GM21526 (cell line): Measurements from ENCODE around the gene NT5C2.
"Not testable (repeated sequence)": the region's sequence is repeated elsewhere in the genome, so short reads cannot be mapped to it uniquely, and the experiment has no call there.

ENCODE experiments used
- ATAC-seq: cut with Tn5 transposase; IDR thresholded peaks from one replicate; pipeline ENCODE4 v1.9.1; 2021; ENCODE audit warnings: moderate library complexity; ENCODE audit not compliant: unreplicated experiment, low FRiP score

The NT5C2 gene

DNA sequence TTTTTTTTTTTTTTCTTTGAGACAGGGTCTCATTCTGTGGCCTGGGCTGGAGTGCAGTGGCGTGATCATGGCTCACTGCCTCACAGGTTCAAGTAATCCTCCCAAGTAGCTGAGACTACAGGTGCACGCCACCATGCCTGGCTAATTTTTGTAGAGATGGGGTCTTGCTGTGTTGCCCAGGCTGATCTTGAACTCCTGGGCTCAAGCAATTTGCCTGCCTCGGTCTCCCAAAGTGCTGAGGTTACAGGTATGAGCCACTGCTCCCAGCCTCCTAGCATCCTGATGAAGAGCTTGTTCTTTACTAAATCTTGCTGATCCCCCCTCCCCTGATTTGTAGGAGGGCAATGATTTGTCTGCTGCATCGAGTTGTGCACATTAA is 126.0 kb downstream of the NT5C2 start:
- ATAC-seq: not testable (repeated sequence)

DNA sequence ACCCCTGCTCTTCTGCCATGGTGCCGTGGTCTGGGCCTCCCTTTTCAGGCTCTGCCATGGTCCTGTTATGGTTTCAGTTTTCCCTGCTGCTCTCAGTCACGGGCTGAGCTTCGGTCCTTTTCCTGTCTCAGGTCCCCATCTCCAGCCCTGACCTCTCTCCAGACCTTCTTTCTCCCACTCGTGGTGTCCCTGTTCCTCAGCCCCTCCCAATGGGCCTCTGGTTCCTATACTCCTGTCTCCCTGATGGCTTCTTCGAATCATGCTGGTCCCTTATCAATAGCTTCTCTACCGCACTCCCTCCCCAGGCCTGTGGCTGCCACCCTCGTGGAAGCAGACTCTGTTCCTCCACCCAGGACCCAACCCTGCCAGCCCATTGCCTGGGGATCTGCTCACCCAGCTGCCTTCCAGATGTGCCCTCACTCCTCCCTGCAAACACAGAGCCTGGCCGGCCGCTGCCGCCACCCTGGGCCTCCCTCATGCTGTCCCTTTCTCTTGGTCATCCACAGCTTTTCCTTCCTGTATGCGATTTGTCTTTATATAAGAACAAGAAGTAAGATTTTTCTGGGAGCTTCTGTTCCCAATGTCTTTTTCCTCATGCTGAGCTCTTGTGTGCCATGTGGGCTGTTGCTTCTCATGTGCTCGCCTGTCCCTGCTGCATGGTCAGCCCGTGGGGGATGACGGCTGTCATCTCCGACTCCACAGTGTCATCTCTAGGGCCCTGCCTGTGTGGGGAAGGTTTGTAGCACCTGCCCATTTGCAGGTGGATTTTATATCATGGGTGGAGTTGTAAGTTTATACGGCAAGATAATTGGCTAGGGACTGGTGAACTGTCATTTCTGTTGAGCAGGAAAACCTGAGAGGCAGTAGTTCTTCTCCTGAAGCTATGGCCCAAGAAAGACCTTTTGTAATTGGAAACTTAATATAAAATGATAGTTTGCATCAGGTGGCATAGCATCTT is 126.7 kb downstream of the NT5C2 start:
- no peak for ATAC-seq

DNA sequence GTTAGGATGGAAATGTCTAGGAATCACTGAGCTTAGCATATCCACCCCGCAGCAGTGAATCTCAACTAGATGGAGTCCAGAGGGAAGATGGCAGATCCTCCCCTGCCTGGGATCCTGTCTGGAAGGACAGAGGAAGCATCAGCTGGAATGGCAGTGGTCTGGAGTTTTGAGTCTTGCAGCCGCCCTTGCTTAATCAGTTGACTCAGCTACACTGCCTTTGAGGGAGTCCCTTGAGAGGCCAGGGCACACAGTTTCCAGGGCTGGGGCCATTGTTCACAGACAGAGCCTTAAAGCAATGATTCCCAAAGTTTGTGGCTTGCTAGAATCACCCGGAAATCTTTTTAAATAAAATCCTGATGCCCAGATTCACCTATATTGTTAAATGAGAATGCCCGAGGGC is 128.1 kb downstream of the NT5C2 start:
- no peak for ATAC-seq

DNA sequence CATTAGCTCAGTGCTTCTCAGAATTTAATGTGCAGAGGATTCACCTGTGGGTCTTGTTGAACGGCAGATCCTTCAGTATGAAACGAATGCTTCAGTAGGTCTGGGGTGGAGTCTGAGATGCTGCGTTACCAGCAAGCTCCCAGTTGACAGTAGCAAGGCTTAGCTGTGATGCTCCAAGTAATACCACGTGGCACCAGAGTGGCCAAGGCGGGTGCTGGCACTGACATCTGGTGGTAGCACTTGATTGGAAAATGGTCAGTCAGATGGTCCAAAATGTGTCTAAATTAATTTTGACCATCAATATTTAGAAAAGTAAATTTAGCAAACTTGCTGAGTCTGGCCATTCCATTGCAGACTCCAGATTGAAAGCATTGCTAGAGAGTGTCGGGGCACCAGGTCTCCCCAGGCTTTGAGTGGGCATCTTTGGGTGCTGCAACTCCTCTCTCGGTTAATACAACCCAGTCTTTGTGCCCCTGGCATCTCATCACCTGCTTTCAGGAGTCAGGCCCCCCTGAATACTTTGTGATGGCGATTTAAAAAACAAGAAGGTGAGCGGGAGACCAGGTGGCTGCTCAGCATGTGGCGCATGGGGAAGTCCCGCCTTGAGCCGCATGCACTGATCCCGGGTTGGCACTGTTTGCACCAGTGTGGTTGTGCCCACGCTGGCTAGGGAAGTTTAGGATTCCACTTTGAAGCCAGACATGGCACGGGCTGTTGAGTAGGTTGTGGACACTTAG is 130.1 kb downstream of the NT5C2 start:
- ATAC-seq: no peak

DNA sequence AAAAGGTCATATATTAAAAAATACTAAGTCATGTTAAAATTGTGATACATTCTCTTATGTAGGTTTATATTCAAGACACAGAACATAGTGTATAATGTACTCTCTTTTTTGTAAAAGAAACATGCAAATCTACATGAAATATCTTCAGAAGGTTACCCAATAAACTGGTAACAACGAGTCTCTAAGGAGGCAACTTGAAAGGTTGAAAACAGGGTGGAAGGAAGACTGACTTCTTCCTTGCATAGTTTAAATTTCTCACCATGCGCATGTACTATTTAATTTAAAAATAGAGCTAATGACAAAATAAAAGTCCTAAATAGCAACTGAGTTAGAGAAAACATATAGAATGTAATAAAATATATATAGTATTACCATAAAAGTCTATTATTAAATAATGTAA is 132.5 kb downstream of the NT5C2 start:
- no peak for ATAC-seq

DNA sequence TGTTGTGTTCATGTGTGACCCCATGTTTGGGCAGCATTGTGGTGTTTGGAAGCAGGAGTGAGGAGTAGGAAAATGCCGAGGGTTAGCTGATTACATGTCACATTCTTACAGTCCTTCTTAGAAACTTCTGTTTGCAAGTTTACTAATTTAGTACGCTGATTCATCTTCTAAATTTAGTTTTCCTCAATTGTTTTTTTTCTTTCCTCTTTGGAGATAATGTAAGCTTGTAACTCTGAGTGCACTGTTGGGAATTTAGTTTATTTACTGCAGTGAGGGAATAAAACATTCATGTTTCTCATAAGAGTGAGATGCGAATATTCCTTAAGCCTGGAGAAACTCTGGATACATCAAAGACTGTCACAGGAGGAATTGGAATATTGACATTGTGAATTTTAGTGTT is 135.0 kb downstream of the NT5C2 start:
- ATAC-seq: no peak

DNA sequence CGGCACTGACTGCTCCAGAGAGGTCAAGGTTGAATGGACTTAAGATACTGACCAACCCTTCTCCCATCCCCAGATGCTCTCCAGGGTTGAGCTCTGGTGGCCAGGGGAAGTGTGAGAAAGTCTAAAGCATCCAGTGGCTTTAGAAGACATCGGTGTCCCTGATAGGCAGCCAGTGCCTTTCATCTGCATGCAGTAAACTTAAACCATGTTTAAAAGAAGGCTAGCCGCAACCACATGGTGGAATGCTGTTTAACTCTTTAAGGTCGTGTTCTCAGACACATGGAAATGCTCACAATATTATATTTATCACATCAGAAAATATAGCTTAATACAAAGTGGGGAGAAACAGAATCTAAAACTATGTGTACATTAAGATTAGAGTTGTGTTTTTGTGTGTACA is 138.0 kb downstream of the NT5C2 start:
- ATAC-seq: no peak

DNA sequence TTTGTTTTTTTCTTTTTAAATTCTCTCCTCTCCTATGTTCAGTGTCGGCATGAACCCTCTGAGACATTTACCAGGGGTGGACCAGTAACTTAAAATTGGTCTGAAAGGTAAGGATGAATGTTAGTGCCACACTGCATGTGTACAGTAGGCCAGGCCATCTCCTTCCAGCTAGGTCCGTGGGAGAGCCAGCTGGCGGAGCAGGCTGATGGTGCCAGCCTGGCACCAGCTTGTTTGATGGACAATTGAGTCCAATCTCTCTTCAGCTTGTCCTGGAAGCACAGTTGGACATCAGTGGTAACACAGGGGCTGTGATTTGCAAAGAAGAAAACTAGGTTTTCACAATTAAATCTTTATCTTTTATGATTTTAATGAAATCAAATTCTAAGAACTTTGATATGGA is 138.5 kb downstream of the NT5C2 start:
- no peak for ATAC-seq

DNA sequence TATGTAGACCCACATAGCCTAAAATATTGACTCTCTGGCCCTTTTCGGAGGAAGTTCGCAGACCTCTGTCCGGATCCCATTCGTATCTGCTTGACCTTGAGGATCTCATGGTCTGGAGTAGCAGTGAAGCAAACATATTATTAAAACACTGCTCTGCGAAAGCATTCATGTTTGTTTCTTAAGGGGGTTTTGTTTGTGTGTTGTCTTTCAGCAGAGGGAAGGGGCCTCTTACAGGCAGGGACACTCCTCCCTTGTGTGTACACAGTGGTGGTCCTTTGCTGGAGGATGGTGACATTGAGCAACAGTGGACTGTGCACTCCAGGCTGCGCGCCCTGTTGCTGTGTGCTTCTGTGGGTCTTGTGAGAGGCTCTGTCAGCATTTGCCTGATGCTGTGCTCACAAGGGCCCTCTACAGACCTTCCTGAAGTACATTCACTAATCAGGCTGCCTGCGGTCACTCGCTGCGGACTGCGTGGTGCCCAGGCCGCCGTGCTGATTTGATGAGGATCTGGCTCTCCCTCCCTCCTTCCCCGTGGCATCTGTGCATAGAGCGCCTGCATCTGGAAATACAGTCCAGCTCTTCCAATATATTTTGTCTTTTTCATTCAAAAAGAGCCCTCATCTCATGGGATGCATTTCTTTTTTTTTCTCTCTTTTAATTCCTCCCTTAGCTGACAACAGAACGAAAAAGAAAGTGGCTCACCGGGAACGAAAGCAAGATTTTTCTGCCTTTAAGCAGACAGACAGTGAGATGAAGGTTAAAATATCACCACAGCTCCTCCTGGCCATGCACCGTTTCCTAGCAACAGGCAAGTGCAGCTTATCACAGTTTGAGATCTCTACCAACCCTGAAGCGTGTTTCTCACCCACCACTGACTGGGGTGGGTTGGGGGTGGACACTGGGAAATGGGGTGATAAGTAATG is 139.2 kb downstream of the NT5C2 start:
- peak; percentile 82 for ATAC-seq

DNA sequence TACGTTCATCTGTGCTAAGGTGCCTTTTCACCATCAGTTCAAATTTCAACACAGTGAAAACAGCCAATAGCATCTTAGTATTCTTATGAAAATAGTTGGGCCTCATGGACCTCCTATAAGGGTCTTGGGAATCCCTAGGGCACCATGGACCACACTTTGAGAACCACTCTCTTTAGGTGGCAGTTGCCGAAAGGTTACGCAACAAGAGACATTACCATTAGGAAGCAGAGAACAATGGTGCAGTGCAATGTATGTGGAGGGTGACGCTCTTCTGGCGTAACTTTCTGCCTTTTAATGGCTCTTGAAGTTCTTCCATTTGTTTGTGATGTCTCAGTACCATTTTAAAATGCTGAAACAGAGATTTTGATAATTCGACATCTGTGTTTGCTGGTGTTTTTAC is 143.8 kb downstream of the NT5C2 start:
- no peak for ATAC-seq

DNA sequence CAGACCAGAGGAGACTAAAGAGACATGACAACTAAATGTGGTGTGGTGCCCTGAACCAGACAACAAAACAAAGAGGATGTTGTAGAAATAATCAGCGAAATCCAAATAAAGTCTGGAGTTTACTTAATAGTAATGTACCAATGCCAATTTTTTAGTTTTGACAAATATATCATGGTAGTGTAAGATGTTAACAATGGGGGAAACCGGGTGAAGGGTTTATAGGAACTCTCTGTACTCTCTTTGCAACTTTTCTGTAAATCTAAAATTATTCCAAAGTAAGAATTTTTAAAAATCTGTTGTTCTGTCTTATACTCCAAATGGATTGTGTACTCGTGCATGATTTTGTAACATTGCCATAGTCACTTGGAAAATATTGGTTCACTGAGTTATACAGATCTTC is 145.7 kb downstream of the NT5C2 start:
- no peak for ATAC-seq

DNA sequence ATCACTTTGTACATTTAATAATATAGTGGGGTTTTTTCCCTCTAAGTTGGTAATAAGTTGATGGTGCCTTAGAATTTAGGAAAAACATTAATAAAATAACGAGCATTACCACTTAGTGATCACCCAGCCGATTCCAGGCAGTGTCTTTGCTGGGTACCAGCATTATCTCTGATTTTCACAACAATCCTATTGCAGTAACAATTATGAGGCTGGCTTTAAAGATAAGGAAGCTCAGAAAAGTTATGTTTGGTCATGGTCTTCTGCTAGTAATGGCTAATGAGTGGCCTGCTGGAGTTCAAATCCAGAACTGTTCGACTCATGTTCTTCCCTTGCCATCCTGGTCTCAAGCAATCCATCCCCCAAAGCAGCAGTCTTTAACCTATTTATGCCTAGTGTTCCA is 147.1 kb downstream of the NT5C2 start:
- no peak for ATAC-seq

DNA sequence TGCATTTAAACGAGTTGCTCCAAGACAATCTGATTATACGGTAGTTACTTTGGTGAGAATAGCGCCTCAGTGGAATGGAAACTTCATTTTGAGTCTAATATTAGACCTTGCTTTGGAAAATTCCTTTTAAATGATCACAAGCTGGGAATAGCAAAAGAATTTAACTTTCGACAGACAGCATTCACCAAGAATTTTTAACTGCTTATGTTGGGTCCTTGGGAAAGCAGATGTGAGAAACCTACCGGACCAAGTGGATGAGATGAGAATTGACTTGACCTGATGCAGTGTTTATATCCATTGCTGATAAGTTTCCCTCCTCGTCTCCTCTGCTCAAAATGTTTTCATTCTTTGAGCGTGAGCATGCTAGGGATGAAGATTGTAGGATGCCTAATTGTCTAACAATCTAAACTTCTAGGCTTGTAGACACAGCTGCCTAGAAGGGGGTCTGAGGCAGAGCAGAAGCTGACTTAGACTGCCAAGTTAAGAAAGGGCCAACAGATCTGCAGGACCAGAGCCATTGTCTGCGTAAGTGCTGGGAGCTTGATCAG is 148.1 kb downstream of the NT5C2 start:
- no peak for ATAC-seq

DNA sequence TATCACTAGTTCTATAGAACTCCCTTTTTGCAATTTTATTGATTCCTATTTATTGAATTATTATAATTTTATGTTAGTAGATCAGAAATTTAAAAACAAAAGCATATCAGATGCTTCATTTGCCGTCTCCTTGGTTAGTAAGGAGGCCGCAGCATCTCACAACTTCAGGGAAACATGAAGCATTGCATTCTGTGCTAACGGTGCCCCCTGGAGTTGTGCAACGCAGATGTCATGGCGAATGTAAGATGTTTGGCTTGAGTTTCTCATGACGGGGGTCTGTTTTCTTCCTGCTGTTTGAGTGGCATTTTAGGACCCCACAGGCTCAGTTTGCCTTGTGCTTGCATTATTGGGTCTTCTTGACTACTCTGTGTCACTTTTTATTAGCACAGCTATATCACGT is 150.2 kb downstream of the NT5C2 start:
- ATAC-seq: no peak

DNA sequence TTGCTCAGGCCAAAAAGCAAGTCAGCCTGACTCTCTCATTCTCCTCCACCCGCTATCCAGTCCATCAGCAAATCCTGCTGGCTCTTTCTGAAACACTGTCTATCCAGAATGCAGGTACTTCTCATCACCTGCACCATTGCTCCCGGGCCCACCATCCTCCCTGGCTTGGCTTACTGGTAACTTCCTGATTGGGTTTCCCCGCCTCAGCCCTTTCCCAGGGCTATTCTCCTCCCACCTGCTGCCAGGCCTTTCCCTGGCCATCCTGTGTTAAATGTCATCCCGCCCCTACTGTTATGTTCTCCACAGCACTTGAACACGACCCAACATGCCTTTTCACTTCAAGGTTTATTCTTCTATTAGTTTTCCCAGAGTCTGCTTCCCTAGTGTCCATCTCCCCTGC is 150.9 kb downstream of the NT5C2 start:
- no peak for ATAC-seq

DNA sequence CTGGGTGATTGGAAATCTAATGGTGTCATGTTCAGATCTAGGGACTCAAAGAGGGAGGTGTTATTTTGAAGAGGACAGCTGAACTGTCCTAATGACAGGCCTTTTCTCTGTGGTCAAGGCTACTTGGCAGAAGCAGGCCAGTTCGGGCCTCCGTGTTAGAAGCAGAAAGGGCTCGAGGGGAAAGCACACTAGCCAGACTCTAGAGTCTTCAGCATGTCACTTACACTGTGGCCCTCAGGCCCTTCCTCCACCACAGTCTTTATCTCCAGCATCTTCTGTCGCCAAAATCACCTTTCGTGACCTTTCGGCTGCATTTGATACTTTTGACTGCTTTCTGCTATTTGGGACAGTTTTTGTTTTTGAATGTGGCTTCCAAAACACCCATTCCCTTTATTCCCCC is 151.7 kb downstream of the NT5C2 start:
- no peak for ATAC-seq

DNA sequence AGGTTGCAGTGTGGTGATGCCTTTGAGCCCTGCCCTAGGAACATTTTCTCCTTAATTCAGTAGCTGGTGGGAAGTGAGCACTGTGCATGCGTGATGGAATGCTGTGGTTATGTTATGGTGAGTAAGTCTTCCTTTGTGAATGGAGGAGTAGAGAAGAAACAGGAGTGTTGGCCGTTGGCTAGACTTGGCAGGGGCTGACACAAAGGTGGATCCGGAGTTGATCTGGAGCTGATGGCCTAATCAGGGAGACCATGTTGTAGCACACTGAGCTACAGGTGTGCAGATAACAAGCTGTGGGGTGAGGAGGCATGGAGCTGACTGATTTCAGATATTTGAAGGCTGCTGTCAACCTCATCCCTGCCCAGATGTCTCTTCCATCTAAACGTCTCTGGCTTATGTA is 152.7 kb downstream of the NT5C2 start:
- ATAC-seq: no peak

DNA sequence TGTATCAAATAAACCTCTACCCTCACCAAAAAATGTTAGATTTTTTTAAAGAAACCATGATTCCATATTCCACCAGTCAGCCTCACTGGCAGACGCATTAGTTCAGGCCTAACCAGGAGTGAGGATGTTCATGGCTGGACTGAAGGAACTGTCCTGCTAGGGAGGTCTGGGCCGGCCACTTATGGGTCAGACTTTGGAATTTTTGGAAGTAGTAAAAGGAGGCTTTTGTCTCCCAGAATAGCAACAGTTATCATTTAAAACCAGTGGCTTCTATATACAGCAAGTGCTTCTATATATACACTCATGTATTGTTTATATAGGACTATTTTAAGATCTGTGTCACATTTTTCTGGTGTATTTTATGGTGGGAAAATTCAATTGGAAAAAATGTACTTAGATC is 154.5 kb downstream of the NT5C2 start:
- ATAC-seq: no peak
